Ishikawa (cell line): ENCODE data around the gene LGR6.

Experiments used
- CEBPB ChIP-seq: IDR thresholded peaks from 2 replicates; pipeline ENCODE4 v1.6.1; 2012
- CREB1 ChIP-seq: IDR thresholded peaks from 2 replicates; pipeline ENCODE4 v1.6.1; 2012; ENCODE audit warnings: low read depth
- EGR1 ChIP-seq: IDR thresholded peaks from 2 replicates; pipeline ENCODE4 v1.6.1; 2012
- EP300 ChIP-seq: IDR thresholded peaks from 2 replicates; pipeline ENCODE4 v1.6.1; 2012; ENCODE audit warnings: borderline replicate concordance
- FOXM1 ChIP-seq: IDR thresholded peaks from 2 replicates; pipeline ENCODE4 v1.6.1; 2012; ENCODE audit warnings: low read depth, borderline replicate concordance
- MAX ChIP-seq: IDR thresholded peaks from 2 replicates; pipeline ENCODE4 v1.6.1; 2012
- NFIC ChIP-seq: IDR thresholded peaks from 2 replicates; pipeline ENCODE4 v1.6.1; 2012
- RAD21 ChIP-seq: IDR thresholded peaks from 2 replicates; pipeline ENCODE4 v1.6.1; 2012; ENCODE audit warnings: low read depth
- TAF1 ChIP-seq: IDR thresholded peaks from 2 replicates; pipeline ENCODE4 v1.6.1; 2012; ENCODE audit warnings: low read depth, mild to moderate bottlenecking
- TCF12 ChIP-seq: IDR thresholded peaks from 2 replicates; pipeline ENCODE4 v1.6.1; 2012; ENCODE audit warnings: low read depth
- TEAD4 ChIP-seq: IDR thresholded peaks from 2 replicates; pipeline ENCODE4 v1.6.1; 2012
- USF1 ChIP-seq: IDR thresholded peaks from 2 replicates; pipeline ENCODE4 v1.6.1; 2012
- YY1 ChIP-seq: IDR thresholded peaks from 2 replicates; pipeline ENCODE4 v1.6.1; 2012; ENCODE audit warnings: low read depth
- ZBTB7A ChIP-seq: IDR thresholded peaks from 2 replicates; pipeline ENCODE4 v1.6.1; 2012; ENCODE audit warnings: low read depth
- TF ChIP-seq, protein P1 (sequence below): IDR thresholded peaks from 2 replicates; pipeline ENCODE4 v1.6.1; 2012; ENCODE audit warnings: low read depth, mild to moderate bottlenecking

The LGR6 gene

DNA sequence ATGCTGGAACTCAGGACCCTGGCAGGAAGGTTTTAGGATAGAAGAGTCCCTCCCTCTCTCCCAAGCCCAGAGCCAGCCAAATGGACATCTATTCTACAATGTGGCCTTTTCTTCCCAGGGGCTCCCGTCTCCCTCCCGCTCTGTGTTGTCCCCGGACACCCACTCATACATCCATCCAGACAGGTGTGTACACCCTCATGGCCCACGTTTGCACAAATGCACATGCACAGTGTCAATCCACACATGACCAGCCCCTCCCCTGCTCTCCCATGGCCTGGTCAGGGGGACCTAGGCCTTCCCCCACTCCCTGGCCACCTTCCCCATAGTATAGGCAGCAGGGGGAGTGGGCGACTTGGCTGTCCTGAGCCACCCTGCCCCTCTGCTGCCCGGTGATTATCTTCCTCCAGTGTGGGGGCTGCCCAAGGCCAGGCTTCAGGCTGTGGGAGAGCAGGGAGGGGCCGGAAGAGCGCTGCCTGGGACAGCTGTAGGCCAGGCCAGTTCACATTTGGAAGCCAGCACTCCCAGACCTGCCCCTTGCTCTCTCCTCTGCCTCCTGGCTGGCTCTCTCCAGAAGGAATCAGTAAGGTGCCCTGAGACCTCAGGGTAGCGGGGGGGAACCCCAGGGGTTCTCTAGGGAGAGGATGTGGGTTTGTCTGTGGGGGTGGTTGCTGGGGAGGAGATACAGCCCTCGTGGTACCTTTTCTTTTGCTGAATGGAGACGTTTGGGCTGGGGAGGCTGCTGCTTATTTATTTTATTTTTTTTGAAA is 29.1 kb upstream of the LGR6 start:
- no peak for TF ChIP-seq CEBPB
- TF ChIP-seq RAD21, result no peak
- TF ChIP-seq YY1, result no peak
- no peak for TF ChIP-seq CREB1
- TF ChIP-seq USF1, result no peak
- no peak for TF ChIP-seq TAF1
- no peak for TF ChIP-seq EP300
- TF ChIP-seq FOXM1, result no peak
- no peak for TF ChIP-seq MAX
- TF ChIP-seq, protein P1, sequence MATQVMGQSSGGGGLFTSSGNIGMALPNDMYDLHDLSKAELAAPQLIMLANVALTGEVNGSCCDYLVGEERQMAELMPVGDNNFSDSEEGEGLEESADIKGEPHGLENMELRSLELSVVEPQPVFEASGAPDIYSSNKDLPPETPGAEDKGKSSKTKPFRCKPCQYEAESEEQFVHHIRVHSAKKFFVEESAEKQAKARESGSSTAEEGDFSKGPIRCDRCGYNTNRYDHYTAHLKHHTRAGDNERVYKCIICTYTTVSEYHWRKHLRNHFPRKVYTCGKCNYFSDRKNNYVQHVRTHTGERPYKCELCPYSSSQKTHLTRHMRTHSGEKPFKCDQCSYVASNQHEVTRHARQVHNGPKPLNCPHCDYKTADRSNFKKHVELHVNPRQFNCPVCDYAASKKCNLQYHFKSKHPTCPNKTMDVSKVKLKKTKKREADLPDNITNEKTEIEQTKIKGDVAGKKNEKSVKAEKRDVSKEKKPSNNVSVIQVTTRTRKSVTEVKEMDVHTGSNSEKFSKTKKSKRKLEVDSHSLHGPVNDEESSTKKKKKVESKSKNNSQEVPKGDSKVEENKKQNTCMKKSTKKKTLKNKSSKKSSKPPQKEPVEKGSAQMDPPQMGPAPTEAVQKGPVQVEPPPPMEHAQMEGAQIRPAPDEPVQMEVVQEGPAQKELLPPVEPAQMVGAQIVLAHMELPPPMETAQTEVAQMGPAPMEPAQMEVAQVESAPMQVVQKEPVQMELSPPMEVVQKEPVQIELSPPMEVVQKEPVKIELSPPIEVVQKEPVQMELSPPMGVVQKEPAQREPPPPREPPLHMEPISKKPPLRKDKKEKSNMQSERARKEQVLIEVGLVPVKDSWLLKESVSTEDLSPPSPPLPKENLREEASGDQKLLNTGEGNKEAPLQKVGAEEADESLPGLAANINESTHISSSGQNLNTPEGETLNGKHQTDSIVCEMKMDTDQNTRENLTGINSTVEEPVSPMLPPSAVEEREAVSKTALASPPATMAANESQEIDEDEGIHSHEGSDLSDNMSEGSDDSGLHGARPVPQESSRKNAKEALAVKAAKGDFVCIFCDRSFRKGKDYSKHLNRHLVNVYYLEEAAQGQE, result no peak
- no peak for TF ChIP-seq TCF12
- no peak for TF ChIP-seq EGR1
- no peak for TF ChIP-seq TEAD4
- no peak for TF ChIP-seq ZBTB7A
- TF ChIP-seq NFIC, result no peak

GRCh38 chr1:202165267-202165941 is 28.2 kb upstream of the LGR6 start:
- TF ChIP-seq RAD21 (no peak), YY1 (no peak), USF1 (no peak), CEBPB (no peak), CREB1 (no peak), FOXM1 (no peak), MAX (no peak), TCF12 (no peak)
- TF ChIP-seq, protein P1, result no peak

- TF ChIP-seq CREB1, result no peak
- TF ChIP-seq, protein P1, result no peak
- no peak for TF ChIP-seq EP300
- TF ChIP-seq CEBPB, result no peak
- no peak for TF ChIP-seq MAX
- TF ChIP-seq USF1, result no peak
- TF ChIP-seq YY1, result no peak
- TF ChIP-seq EGR1, result no peak
- no peak for TF ChIP-seq RAD21
- TF ChIP-seq TEAD4, result no peak
- TF ChIP-seq TAF1, result no peak
- TF ChIP-seq ZBTB7A, result no peak
- TF ChIP-seq FOXM1, result no peak
- TF ChIP-seq TCF12, result no peak
- no peak for TF ChIP-seq NFIC
Measured at GRCh38 chr1:202165942-202166843, 27.4 kb upstream of the LGR6 start.
